ENCODE data around the gene DIRAS2.
"Not testable (repeated sequence)": the region's sequence is repeated elsewhere in the genome, so short reads cannot be mapped to it uniquely, and the experiment has no call there.

DIRAS2 gene, protein sequence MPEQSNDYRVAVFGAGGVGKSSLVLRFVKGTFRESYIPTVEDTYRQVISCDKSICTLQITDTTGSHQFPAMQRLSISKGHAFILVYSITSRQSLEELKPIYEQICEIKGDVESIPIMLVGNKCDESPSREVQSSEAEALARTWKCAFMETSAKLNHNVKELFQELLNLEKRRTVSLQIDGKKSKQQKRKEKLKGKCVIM

DNA sequence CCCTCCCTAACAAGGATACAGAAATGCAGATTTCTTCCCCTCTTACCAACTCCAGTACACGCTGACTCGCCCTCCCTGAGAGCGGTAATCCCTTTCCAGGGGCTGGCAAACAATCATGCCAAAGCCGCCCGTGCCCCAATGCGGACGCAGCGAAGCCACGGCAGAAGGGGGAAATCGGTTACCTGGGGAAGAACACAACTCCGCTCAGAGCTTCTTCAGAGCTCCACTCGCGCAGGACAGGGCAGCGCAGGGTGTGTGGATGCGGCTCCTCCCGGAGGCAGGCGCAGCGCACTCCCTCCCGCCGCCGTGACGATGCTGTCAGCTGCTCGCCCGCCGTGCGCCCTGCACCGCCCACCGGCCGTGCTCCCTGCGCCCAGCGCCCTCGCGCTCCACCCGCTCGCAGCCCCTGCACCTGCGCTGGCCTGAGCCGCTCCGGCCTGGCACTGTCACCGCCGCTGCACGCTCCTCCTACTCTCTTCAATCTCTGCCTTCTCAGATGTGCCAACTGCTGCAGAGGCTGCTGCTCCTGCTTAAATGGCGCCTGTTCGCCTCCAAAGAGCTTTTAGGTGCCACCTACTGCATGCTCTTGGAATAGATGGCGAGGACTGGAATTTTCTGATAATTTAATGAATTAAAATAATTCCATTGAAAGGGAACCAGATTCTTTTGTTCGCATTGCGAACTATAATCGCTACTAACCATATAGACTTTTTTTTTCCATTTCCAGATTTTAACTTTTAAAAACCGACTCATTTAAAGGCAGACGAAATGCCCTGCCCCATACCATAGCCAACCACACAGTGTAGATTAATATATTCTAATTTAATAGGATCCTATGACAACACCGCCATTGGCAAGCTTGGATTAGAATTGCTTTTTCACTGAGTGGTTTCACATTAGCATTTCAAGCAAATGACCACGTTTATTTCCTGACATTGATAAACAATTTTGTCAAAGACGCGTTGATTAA, at the start of gene DIRAS2:
DIRAS2 (minus strand) TSS at position 255 of the 970 bp plus-strand sequence. CDS start 28,997 bp downstream, outside the sequence.
- DNase-seq = no peak

DNA sequence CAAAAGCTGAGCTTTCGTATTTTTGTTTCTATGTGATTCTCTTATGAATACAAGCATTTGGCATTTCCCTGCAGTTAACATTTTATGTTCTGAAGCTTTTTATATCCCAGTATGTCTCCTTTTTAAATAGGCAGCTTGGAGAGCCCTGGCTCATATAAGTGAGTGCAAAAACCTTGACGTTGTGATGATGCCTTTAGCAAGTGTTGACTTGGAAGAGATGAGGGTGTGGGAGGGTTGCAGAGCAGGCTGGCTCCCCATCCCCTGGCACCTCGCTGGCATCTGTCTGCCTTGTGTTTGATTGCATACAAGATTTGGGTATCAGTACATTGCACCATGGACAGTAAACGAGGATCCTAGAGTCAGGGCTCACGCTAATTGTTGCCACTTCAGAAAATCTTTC, 42.1 kb upstream of the DIRAS2 start:
- DNase-seq = no peak

DNA sequence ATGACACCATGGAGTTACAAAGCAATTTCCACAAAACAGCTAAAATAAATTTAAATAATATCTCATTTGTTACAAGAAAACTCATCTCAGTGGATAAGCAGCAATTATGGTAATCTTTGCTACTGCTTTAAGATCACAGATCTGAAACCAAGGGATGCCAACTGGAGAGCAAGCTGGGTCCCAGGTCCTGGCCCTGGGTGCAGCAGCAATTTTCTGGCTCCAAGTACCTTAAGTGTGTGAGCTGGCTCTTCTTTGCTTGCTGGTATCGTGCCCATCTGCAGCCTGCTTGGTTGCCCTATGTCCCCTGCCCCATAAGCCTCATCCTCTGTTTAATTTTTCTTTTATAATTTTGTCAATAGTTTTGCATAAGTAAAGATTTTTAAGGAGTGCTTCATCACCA, 41.5 kb upstream of the DIRAS2 start:
- no peak for DNase-seq

DNA sequence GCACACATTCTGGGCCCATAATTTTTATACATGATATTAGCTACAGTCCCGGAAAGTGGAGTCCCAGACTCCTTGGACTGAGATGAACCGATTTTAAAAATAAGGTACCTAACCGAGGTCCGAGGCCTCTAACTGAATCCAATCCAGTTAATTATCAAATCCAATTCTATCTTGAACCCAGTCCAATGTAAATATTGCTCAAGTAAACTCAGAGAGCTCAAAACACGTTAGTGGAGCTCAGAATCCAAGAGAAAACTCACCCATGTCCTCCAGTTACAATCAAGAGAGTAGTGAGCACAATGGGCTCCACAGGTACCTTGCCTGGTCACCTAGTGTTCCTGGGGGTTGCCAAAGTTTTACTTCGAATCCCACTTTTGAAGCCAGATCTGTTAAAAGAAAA, 37.9 kb upstream of the DIRAS2 start:
- no peak for DNase-seq

DNA sequence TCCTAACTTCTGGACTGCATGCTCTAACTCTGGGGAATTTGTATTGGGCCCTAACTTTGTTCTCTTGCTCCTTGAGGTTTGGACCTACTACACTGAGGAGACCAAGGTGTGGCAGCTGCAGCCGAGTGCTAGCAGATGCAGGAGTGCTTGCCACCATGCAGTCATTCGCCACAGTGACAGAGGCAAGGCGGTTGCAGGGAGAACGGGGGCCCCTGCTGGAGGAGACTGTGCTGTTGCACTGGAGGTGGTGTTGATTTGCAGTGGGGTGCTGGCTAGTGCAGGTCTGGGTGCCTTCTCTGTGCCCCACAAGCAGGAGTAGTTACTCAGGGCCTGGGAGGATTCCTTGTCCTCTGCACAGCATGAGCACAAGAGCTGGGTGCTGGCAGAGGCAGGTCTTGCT, 22.4 kb upstream of the DIRAS2 start:
- DNase-seq = no peak

DNA sequence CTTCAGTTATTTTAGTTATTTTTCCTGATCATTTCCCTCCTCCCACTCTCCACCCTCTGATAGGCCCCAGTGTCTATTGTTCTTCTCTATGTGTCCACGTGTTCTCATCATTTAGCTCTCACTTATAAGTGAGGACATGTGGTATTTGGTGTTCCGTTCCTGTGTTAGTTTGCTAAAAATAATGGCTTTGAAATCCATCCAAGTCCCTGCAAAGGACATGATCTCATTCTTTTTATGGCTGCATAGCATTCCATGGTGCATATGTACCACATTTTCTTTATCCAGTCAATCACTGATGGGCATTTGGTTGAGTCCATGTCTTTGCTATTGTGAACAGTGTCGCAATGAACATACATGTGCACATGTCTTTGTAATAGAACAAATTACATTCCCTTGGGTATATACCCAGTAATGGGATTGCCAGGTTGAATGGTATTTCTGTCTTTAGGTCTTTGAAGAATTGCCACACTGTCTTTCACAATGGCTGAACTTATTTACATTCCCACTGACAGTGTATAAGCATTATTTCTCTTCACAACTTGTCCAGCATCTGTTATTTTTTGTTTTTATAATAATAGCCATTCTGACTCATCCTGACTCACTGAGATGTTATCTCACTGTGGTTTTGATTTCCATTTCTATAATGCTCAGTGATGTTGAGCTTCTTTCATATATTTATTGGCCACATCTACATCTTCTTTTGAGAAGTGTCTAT, 17.2 kb upstream of the DIRAS2 start:
- no peak for DNase-seq

DNA sequence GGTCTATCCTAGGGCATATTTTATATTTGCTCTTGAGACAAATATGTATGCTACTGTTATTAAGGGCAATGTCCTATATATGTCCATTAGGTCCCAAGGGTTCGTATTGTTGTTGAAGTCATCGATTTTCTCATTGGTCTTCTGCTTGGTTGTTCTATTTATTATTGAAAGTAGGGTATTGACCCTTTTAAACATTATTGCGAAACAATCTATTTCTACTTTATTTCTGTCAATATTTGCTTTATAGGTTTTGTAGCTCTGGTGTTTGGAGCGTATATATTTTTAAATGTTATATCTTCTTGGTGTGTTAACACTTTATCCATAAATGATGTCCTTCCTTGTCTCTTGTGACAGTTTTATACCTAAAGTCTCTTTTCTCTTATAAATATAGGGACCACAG, 16.2 kb upstream of the DIRAS2 start:
- no peak for DNase-seq

DNA sequence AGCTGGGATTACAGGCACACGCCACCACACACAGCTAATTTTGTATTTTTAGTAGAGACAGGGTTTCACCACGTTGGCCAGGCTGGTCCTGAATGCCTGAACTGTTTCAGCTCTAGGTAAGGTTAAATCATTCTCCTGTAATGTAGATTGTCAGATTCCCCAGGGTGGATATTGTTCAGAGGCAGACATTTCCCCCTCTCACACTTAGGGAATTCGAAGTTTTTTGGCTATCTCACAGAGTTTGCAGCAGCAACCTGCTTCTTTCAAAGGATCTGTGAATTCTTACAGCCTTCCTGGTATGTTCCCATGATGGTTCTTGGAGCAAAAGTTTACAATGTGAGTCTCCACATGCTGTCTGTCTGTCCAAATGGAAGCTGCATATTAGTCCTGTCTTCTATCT, 15.6 kb upstream of the DIRAS2 start:
- DNase-seq = no peak

DNA sequence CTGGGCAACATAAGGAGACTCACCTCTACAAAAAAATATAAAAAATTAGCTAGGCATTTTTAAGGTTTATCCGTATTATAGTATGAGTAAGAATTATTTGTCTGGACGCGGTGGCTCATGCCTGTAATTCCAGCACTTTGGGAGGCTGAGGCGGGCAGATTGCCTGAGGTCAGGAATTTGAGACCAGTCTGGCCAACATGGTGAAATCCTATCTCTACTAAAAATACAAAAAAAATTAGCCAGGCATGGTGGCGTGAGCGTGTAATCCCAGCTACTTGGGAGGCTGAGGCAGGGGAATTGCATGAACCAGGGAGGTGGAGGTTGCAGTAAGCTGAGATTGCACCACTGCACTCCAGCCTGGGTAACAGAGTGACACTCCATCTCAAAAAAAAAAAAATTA, 14.3 kb upstream of the DIRAS2 start:
- not testable (repeated sequence) for DNase-seq

DNA sequence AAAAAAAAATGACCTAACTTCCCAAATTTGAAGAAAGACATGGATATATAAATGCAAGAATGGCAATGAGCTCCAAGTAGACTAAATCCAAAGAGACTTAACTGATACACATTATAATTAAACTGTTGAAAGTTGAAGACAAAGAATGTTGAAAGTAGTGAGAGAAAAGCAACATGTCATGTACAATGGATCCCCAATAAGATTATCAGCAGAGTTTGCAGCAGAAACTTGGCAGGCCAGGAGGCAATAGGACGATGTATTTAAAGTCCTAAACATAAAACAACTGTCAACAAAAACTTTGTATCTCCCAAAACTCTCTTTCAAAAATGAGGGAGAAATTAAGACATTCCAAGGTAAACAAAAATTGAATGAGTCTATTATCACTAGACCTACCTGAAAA, 8.6 kb upstream of the DIRAS2 start:
- DNase-seq = no peak

DNA sequence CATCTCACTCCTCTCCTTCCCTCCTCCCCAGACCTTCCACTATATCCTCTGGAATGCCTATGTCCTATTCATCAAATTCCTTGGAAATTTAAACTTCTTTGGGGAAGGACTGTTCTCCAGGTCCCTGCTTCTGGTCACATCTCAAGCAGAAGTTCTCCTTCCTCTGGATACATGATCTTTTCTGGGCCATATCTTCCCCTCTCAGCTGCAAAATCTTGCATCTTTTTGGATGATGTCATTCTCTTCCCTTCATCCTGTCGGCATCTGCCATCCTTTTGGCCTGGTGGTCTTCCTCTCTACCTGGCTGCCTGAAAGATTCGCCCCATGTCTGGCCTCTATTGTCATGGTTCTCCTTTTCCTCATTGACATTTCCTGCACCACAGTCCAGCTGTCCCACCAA, 5.2 kb upstream of the DIRAS2 start:
- no peak for DNase-seq

DNA sequence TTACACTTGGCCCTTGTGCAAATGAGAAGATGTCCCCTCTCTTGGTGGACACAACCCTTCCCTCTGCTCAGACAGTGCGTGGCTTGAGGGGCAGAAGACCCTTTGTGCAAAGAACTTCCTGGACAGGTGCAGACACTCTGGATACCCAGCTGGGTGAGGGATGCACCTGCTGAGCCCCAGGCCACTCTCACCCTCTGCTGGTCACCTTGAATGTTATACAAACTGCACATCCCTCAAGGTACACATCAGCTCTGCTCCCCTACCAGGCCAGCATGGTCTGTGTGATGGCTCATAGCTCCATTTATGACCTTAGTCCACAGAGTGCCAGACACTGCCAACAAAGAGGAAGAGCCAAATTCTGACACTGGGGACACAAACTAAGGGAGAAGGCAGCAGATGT, 3.1 kb upstream of the DIRAS2 start:
- DNase-seq = no peak

DNA sequence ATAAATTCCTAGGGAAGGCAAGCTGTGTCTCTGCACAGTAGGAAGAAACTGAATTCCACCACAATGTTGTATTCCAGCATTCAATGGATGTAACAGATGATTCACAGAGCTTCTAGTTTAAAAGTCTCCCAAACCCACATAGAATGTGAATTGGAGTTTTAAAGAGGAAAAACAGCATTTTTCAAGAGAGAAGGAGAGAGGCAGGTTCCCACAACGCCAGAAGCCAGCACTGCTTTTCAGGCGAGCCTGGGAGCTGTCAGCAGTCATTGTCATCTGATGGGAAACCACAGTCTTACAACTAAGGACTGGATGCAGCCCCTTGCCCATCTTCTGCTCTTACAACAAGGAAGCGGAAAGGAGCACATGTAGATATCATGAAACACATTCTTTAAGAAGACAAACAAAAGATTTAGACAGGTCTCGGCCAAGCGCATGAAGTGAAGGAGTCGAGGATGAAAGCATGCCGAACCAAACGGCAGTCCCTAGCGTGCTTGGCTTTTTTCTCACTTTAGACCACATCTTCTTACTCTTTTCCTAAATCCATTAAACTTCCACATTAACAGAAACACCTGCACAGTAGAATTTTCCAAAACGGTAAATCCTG, 638 bp downstream of the DIRAS2 start:
- no peak for DNase-seq

DNA sequence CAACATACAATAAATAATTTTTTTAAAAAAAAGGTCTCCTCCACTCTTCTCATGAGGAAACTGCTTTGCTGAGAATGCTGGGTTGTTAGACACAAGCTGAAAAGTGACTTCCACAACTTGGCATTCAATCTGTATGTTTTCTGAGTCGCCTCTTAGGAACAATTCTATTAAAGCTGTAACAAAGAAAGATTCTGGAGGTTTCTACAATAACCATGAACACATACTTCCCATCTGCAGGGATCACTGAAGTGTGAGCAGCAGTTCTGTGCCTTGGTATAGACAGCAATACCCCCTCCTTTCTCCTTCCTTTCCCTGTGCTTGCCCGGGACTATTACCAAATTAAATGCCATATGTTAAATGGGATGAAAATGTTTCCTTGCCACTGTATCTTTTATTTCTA, 1.5 kb downstream of the DIRAS2 start:
- no peak for DNase-seq

DNA sequence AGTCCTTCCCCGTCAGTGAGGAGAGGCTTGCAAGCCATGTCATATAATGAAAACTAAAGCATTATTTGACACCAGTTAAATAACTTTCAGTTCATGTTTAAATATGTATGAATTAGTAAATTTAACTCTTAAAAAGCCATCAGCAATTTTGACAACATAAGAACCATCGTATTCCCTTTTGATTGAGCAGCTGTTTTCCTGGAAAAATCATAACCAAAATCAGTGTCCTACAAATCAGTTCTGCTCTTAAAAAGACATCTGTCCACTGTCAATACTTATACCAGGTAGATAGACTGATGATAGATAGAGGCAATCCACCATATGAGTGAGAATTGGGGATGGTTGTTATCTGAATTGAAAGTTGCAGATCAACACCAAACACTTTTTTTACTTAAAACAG, 2.3 kb downstream of the DIRAS2 start:
- no peak for DNase-seq

DNA sequence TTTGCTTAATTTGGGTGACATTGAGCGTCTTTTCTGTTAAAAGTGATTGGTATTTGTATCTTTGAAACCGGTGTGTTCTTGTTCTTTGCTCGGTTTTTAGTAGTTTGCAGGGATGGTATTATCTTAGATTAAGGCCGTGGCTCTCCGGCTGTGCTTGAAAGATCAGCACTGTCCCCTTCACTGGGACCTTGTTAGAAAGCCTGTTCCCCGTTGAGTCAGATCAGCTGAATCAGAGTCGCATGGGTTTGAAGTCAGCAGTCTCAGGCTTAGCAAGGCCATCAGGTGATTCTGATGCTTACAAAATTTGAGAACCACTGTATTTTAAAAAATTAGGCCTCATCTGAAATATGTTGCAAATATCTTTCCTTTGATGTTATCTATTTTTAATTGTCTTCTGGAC, 5.0 kb downstream of the DIRAS2 start:
- no peak for DNase-seq

DNA sequence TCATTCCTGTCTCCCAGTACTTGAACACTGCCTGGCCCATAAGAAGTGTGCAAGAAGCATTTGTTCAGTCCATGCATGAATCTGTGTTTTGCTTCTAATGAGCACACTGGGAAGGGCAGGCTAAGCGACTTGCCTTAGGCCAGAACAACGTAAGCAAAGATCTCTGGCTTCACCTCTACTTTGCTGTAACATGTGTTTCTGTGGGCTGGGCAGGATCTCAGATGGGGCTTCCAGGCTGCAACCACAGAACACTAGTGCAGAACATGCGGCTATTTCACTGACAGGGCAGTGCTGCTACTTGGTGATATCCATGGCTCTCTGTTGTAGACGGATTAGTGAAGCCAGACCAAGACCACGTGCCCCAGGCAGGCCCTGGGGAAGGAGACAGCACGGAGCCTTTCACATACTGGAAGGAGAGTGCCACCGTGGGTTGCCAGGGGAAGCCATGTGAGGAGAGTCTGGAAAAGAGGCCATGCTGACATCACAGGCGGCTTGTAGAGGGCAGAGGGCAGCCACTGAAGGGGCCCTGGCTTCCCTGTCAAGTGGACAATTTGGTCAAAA, 9.9 kb downstream of the DIRAS2 start:
- no peak for DNase-seq

DNA sequence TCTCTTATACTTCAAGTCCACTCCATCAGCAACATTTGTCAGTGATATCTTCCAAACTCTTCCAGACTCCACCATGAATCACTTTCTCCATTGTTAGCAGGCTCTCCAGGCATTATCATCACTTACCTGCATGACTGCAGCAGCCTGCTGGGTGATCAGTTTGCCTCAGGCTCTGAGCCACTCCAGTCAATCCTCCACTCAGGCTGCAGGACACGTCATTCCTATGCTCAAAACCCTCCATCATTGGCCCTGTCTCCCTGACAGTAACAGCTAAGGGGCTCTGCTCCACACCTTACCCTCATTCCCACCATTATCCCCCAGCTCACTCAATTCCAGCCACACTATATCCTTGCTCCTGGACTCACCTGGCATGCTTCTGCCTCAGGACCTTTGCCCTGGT, 10.7 kb downstream of the DIRAS2 start:
- DNase-seq = no peak

DNA sequence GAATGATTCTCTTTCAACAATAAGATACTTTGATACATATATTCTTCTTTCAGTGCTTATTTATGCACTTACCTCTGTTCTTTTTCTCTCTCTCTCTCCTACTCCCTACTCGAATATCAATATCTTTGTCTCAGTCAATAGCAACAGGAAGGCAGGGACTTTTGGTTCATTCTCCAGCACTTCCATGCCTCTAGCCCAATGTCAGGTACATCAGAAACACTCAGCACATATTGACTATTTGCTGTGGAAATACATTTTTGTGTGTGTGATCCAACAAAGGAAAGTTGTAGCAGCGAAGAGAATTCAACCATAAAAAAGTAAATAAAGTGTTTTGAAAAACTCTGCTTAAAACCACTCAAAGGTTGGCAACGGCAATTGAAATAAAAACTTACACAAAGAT, 12.6 kb downstream of the DIRAS2 start:
- DNase-seq = no peak

DNA sequence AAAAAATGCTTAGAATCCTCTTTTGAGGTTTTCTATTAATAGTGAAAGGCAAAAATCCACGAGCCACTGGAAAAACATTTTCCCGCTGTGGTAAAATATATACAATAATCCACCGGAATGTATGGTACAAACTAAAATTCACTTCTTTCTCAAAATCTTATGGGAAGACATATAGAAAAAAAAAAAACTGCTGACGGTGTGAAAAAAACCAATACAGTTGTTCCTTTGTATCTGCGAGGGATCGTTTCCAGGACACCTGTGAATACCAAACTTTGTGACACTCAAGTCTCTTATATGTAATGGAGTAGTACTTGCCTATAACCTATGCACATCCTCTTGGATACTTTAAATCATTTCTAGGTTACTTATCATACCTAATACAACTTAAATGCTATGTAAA, 13.3 kb downstream of the DIRAS2 start:
- DNase-seq = no peak

DNA sequence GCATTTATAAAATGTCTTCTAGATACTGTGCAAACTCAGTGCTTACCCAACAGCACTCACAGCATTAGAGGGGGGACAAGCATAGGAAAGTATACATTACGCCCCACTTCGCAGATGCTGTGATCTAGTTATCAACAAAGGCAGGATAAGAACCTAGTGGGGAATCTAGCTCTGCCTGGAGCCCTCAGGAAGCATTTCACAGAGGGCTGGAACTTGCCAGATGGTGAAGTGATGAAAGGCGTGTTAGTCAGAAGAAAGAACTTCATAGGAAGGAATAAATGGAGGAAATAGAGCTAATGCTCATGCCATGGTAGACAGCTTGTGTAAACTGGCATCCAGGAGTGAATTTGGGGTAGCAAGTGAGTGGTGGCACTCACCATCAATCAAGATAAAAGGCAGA, 25.8 kb downstream of the DIRAS2 start:
- DNase-seq = no peak

DNA sequence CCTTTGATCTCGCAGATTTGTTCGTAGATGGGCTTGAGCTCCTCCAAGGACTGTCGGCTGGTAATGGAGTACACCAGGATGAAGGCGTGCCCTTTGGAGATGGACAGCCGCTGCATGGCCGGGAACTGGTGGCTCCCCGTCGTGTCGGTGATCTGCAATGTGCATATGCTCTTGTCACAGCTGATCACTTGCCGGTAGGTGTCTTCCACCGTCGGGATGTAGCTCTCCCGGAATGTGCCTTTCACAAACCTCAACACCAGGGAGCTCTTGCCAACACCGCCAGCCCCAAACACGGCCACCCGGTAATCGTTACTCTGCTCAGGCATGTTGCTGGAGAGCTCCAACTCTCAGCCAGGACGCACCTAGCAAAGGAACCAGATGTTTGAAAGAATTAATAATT, 29.1 kb downstream of the DIRAS2 start:
- DNase-seq = no peak

DNA sequence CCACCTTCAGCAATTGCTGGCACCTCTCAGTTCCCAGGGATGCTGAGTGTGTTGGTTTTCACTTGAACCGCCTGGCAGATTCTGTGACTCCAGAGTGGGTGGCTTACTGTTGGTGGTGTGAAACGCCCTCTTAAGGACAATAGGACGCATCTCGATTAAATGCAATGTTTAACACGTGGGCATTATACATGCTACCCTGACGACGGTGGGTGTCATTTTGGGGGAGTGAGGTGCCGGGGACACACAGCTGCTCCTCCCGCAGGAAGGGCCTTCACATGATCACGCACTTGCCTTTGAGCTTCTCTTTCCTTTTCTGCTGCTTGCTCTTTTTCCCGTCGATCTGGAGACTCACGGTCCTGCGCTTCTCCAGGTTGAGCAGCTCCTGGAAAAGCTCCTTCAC, 29.7 kb downstream of the DIRAS2 start:
- no peak for DNase-seq
